OCI-LY1 (cell line): ENCODE results near the gene EYA2.

Experiments
- CTCF ChIP-seq: fragments of 200-600 bp; sonication (generic), shearing (Covaris generic); IDR thresholded peaks from 2 replicates; pipeline ENCODE4 v1.5.1; 2017; ENCODE audit warnings: mild to moderate bottlenecking, antibody characterized with exemption, low read length, moderate library complexity, mixed read lengths
- EZH2 ChIP-seq: fragments of 200-600 bp; sonication (generic), shearing (Covaris generic); IDR thresholded peaks from 2 replicates; pipeline ENCODE4 v1.8.0; 2017; ENCODE audit warnings: borderline replicate concordance, mixed run types, mild to moderate bottlenecking, antibody characterized with exemption, low read length, moderate library complexity, mixed read lengths

GRCh38 chr20:47097691-47098622 is 203.3 kb downstream of the EYA2 start:
- TF ChIP-seq CTCF: no peak
- TF ChIP-seq EZH2: no peak
